Right forelimb (tissue), 1 donor: ENCODE results near the gene PCSK5.

Experiments
- DNase-seq: peaks from one replicate; pipeline ENCODE4 v3.0.0-alpha.2; 2018

The PCSK5 gene

GRCh38 chr9:76090909-76091308 lies 200.4 kb downstream of the PCSK5 start:
- DNase-seq, result no peak

- DNase-seq, result no peak
These were observed 202.1 kb downstream of the PCSK5 start for GRCh38 chr9:76092572-76092971.

GRCh38 chr9:76095585-76095984 lies 205.1 kb downstream of the PCSK5 start:
- DNase-seq, result no peak

GRCh38 chr9:76099516-76099915 lies 209.0 kb downstream of the PCSK5 start:
- no peak for DNase-seq

GRCh38 chr9:76101075-76101474 lies 210.6 kb downstream of the PCSK5 start:
- DNase-seq, result no peak

- no peak for DNase-seq
These were observed 211.0 kb downstream of the PCSK5 start for GRCh38 chr9:76101491-76101890.

- no peak for DNase-seq
These were observed 211.5 kb downstream of the PCSK5 start for GRCh38 chr9:76101947-76102346.

GRCh38 chr9:76103531-76104315 lies 213.2 kb downstream of the PCSK5 start:
- no peak for DNase-seq

- no peak for DNase-seq
These were observed 217.0 kb downstream of the PCSK5 start for GRCh38 chr9:76107482-76107881.

GRCh38 chr9:76109953-76110352 lies 219.5 kb downstream of the PCSK5 start:
- no peak for DNase-seq

GRCh38 chr9:76112151-76112550 lies 221.7 kb downstream of the PCSK5 start:
- no peak for DNase-seq

GRCh38 chr9:76114144-76114543 lies 223.7 kb downstream of the PCSK5 start:
- DNase-seq, result peak; percentile 68

- no peak for DNase-seq
These were observed 224.9 kb downstream of the PCSK5 start for GRCh38 chr9:76115396-76115795.

- no peak for DNase-seq
These were observed 225.6 kb downstream of the PCSK5 start for GRCh38 chr9:76115982-76116646.

- no peak for DNase-seq
These were observed 226.4 kb downstream of the PCSK5 start for GRCh38 chr9:76116913-76117312.

GRCh38 chr9:76127637-76128036 lies 237.2 kb downstream of the PCSK5 start:
- no peak for DNase-seq

GRCh38 chr9:76135902-76136301 lies 245.4 kb downstream of the PCSK5 start:
- DNase-seq, result no peak

- no peak for DNase-seq
These were observed 246.5 kb downstream of the PCSK5 start for GRCh38 chr9:76136986-76137385.

- DNase-seq, result no peak
These were observed 247.5 kb downstream of the PCSK5 start for GRCh38 chr9:76137931-76138330.

GRCh38 chr9:76138360-76138759 lies 247.9 kb downstream of the PCSK5 start:
- no peak for DNase-seq

- DNase-seq, result no peak
These were observed 253.4 kb downstream of the PCSK5 start for GRCh38 chr9:76143834-76144233.

- no peak for DNase-seq
These were observed 259.5 kb downstream of the PCSK5 start for GRCh38 chr9:76150013-76150412.

- DNase-seq, result no peak
These were observed 260.8 kb downstream of the PCSK5 start for GRCh38 chr9:76151267-76151666.

GRCh38 chr9:76153339-76153738 lies 262.9 kb downstream of the PCSK5 start:
- no peak for DNase-seq
